ENCODE data around the gene ABHD1.
"Not testable (repeated sequence)": the region's sequence is repeated elsewhere in the genome, so short reads cannot be mapped to it uniquely, and the experiment has no call there.

DNA sequence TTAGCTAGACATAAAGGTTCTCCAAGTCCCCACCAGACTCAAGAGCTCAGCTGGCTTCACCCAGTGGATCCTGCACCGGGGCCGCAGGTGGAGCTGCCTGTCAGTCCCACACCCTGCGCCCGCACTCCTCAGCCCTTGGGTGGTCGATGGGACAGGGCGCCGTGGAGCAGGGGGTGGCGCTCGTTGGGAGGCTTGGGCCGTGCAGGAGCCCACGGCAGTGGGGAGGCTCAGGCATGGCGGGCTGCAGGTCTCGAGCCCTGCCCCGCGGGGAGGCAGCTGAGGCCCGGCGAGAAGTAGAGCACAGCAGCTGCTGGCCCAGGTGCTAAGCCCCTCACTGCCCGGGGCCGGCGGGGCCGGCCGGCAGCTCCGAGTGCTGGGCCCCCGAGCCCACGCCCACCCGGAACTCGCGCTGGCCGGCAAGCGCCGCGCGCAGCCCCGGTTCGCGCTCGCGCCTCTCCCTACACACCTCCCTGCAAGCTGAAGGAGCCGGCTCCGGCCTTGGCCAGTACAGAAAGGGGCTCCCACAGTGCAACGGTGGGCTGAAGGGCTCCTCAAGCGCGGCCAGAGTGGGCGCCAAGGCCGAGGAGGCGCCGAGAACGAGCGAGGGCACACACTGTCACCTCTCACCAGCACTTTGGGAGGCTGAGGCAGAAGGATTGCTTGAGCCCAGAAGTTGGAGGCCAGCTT lies 12.1 kb upstream of the ABHD1 start:
- TF ChIP-seq, protein P1, sequence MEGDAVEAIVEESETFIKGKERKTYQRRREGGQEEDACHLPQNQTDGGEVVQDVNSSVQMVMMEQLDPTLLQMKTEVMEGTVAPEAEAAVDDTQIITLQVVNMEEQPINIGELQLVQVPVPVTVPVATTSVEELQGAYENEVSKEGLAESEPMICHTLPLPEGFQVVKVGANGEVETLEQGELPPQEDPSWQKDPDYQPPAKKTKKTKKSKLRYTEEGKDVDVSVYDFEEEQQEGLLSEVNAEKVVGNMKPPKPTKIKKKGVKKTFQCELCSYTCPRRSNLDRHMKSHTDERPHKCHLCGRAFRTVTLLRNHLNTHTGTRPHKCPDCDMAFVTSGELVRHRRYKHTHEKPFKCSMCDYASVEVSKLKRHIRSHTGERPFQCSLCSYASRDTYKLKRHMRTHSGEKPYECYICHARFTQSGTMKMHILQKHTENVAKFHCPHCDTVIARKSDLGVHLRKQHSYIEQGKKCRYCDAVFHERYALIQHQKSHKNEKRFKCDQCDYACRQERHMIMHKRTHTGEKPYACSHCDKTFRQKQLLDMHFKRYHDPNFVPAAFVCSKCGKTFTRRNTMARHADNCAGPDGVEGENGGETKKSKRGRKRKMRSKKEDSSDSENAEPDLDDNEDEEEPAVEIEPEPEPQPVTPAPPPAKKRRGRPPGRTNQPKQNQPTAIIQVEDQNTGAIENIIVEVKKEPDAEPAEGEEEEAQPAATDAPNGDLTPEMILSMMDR (IDR thresholded peaks at IDR 0.05): not testable (repeated sequence)
- not testable (repeated sequence) for TF ChIP-seq POLR2A (IDR thresholded peaks at IDR 0.05)
